Neural cell (in vitro differentiated cells): Measurements from ENCODE around the gene LLGL2. TPM values are rescaled to one million over a fixed set of nuclear protein-coding genes. Genes with fewer than 3 reads are reported as not detected.

ENCODE experiments used
- H2AFZ ChIP-seq: fragments of 200-600, 300-800 bp; sonication (generic), shearing (Covaris generic); 2 replicates; pipeline ENCODE4 v1.6.0; 2014; ENCODE audit warnings: low read depth, mild to moderate bottlenecking, antibody characterized with exemption, low read length, moderate library complexity
- H3F3A ChIP-seq: fragments of 200-600 bp; shearing (Covaris generic); 2 replicates; pipeline ENCODE4 v1.6.1; 2016; ENCODE audit warnings: mild to moderate bottlenecking, moderate library complexity, mixed read lengths, antibody characterized with exemption, low read length; ENCODE audit not compliant: insufficient read depth, poor library complexity, severe bottlenecking
- H3K27ac ChIP-seq: fragments of 200-600, 300-800 bp; sonication (generic), shearing (Covaris generic); 2 replicates; pipeline ENCODE4 v1.5.1; 2014; ENCODE audit warnings: mild to moderate bottlenecking, low read length, moderate library complexity
- H3K27me3 ChIP-seq: fragments of 300-800, 200-600 bp; sonication (generic), shearing (Covaris generic); 2 replicates; pipeline ENCODE4 v1.6.0; 2014; ENCODE audit warnings: mild to moderate bottlenecking, low read depth, low read length, moderate library complexity; ENCODE audit not compliant: insufficient read depth
- H3K36me3 ChIP-seq: fragments of 300-800, 200-600 bp; sonication (generic), shearing (Covaris generic); 2 replicates; pipeline ENCODE4 v1.5.1; 2014; ENCODE audit warnings: mild to moderate bottlenecking, antibody characterized with exemption, low read length, moderate library complexity; ENCODE audit not compliant: insufficient read depth
- H3K4me2 ChIP-seq: fragments of 300-800, 200-600 bp; sonication (generic), shearing (Covaris generic); 2 replicates; pipeline ENCODE4 v1.6.0; 2014; ENCODE audit warnings: mild to moderate bottlenecking, low read length
- H3K4me3 ChIP-seq: fragments of 300-800, 200-600 bp; sonication (generic), shearing (Covaris generic); 2 replicates; pipeline ENCODE4 v1.5.1; 2014; ENCODE audit warnings: mild to moderate bottlenecking, low read length, moderate library complexity
- H3K79me2 ChIP-seq: fragments of 200-600 bp; shearing (Covaris generic); replicated peaks from 2 replicates; pipeline ENCODE4 v1.6.0; 2014; ENCODE audit warnings: mild to moderate bottlenecking, low read length, moderate library complexity; ENCODE audit not compliant: insufficient read depth
- H3K9ac ChIP-seq: fragments of 300-800, 200-600 bp; sonication (generic), shearing (Covaris generic); 2 replicates; pipeline ENCODE4 v1.6.1; 2016; ENCODE audit warnings: mild to moderate bottlenecking, low read length, mixed read lengths
- H3K9me2 ChIP-seq: fragments of 200-600 bp; shearing (Covaris generic); 2 replicates; pipeline ENCODE4 v1.6.1; 2016; ENCODE audit warnings: mild to moderate bottlenecking, low read length, mixed read lengths; ENCODE audit not compliant: insufficient read depth
- H3K9me3 ChIP-seq: fragments of 200-600, 300-800 bp; sonication (generic), shearing (Covaris generic); 2 replicates; pipeline ENCODE4 v1.6.1; 2016; ENCODE audit warnings: mild to moderate bottlenecking, mixed run types, low read length, moderate library complexity, mixed read lengths
- H4K20me1 ChIP-seq: fragments of 200-600 bp; shearing (Covaris generic); 2 replicates; pipeline ENCODE4 v1.6.1; 2016; ENCODE audit warnings: mild to moderate bottlenecking, mixed run types; ENCODE audit not compliant: insufficient read depth
- CTCF ChIP-seq: fragments of 450-650 bp; IDR thresholded peaks from 2 replicates; pipeline ENCODE4 v1.5.1; 2014; ENCODE audit warnings: antibody characterized with exemption, mild to moderate bottlenecking, moderate library complexity; ENCODE audit not compliant: poor library complexity, severe bottlenecking
- EP300 ChIP-seq: fragments of 450-650 bp; conservative IDR thresholded peaks from 2 replicates; pipeline ENCODE4 v1.6.1; 2014; ENCODE audit warnings: antibody characterized with exemption, mild to moderate bottlenecking, moderate library complexity; ENCODE audit not compliant: poor library complexity, severe bottlenecking
- EZH2 ChIP-seq: fragments of 200-600, 300-800 bp; shearing (Covaris generic), sonication (generic); IDR thresholded peaks from 2 replicates; pipeline ENCODE4 v1.6.1; 2014; ENCODE audit warnings: antibody characterized with exemption, low read length, borderline replicate concordance, mild to moderate bottlenecking; ENCODE audit not compliant: insufficient read depth, poor library complexity, severe bottlenecking
- MXI1 ChIP-seq: fragments of 450-650 bp; conservative IDR thresholded peaks from 2 replicates; pipeline ENCODE4 v1.6.1; 2014; ENCODE audit warnings: antibody characterized with exemption, mild to moderate bottlenecking; ENCODE audit not compliant: poor library complexity, severe bottlenecking
- POLR2AphosphoS5 ChIP-seq: IDR thresholded peaks from 2 replicates; pipeline ENCODE4 v1.6.1; 2012
- RAD21 ChIP-seq: fragments of 450-650 bp; conservative IDR thresholded peaks from 2 replicates; pipeline ENCODE4 v1.6.1; 2014; ENCODE audit warnings: antibody characterized with exemption, mild to moderate bottlenecking, moderate library complexity
- SMC3 ChIP-seq: fragments of 450-650 bp; conservative IDR thresholded peaks from 2 replicates; pipeline ENCODE4 v1.6.1; 2014; ENCODE audit warnings: antibody characterized with exemption, mild to moderate bottlenecking, moderate library complexity; ENCODE audit not compliant: poor library complexity
- TAF1 ChIP-seq: IDR thresholded peaks from 2 replicates; pipeline ENCODE4 v1.6.1; 2012; ENCODE audit warnings: low read depth
- polyA plus RNA-seq: library from polyadenylated mRNA; depleted of rRNA; stranded (reverse); fragments of >200 nt; gene quantifications from 2 replicates; pipeline ENCODE4 v1.2.3, GENCODE V29; 2014
- TF ChIP-seq, protein P1 (sequence below): IDR thresholded peaks from 2 replicates; pipeline ENCODE4 v1.6.1; 2012; ENCODE audit warnings: borderline replicate concordance

Gene LLGL2
- polyA plus RNA-seq, 1 donor from 2014 or later: 0.95 TPM

GRCh38 chr17:75530837-75531720 is 5.6 kb downstream of the LLGL2 start:
- Histone ChIP-seq H2AFZ (no peak overlapping the region), H3K4me2 (no peak overlapping the region), H3K9me2 (no peaks in the 10 kb centered on the region), H3K9me3 (no peaks in the 10 kb centered on the region), H3K27me3 (peaks cover 15% of the 10 kb centered on the region), H4K20me1 (no peaks in the 10 kb centered on the region), H3K27ac (no peak overlapping the region), H3K4me3 (no peak overlapping the region), H3F3A (no peaks in the 10 kb centered on the region), H3K79me2 (no peaks in the 10 kb centered on the region), H3K36me3 (no peaks in the 10 kb centered on the region), H3K9ac (no peak overlapping the region)
- no peak for TF ChIP-seq RAD21

DNA sequence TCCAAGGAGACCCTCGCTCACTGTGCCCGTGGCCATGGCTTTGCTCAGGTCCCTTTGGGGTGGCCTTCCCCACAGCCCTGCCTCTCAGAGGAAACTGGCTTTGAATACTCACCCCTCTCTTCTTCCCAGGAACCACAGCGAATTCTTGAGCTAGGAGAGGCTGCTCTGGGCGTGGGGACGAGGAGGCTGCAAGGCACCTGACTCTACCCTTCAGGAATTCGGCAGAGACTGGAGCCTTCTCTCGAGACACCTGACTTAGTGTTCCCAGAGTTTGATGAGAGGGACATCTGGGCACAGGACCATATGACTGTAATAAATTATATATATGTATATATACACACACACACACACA is 6.2 kb downstream of the LLGL2 start:
- Histone ChIP-seq H3K79me2 (no peaks in the 10 kb centered on the region), H4K20me1 (no peaks in the 10 kb centered on the region), H3K27ac (no peak overlapping the region), H3K4me2 (no peak overlapping the region), H3K9me3 (no peaks in the 10 kb centered on the region), H3K36me3 (no peaks in the 10 kb centered on the region), H2AFZ (no peak overlapping the region), H3K9me2 (no peaks in the 10 kb centered on the region), H3K27me3 (peaks cover 9% of the 10 kb centered on the region), H3K9ac (no peak overlapping the region), H3F3A (no peaks in the 10 kb centered on the region), H3K4me3 (no peak overlapping the region)
- TF ChIP-seq CTCF (no peak), POLR2AphosphoS5 (no peak), EZH2 (no peak), SMC3 (no peak), EP300 (no peak), RAD21 (no peak), TAF1 (no peak), MXI1 (no peak)
- TF ChIP-seq, protein P1, sequence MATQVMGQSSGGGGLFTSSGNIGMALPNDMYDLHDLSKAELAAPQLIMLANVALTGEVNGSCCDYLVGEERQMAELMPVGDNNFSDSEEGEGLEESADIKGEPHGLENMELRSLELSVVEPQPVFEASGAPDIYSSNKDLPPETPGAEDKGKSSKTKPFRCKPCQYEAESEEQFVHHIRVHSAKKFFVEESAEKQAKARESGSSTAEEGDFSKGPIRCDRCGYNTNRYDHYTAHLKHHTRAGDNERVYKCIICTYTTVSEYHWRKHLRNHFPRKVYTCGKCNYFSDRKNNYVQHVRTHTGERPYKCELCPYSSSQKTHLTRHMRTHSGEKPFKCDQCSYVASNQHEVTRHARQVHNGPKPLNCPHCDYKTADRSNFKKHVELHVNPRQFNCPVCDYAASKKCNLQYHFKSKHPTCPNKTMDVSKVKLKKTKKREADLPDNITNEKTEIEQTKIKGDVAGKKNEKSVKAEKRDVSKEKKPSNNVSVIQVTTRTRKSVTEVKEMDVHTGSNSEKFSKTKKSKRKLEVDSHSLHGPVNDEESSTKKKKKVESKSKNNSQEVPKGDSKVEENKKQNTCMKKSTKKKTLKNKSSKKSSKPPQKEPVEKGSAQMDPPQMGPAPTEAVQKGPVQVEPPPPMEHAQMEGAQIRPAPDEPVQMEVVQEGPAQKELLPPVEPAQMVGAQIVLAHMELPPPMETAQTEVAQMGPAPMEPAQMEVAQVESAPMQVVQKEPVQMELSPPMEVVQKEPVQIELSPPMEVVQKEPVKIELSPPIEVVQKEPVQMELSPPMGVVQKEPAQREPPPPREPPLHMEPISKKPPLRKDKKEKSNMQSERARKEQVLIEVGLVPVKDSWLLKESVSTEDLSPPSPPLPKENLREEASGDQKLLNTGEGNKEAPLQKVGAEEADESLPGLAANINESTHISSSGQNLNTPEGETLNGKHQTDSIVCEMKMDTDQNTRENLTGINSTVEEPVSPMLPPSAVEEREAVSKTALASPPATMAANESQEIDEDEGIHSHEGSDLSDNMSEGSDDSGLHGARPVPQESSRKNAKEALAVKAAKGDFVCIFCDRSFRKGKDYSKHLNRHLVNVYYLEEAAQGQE: no peak
